AG08396 (cell line): ENCODE measurements around the gene INHBB.
A peak's percentile ranks its signal among the peaks of the same experiment; 100 is the strongest.
"Not testable (repeated sequence)": the region's sequence is repeated elsewhere in the genome, so short reads cannot be mapped to it uniquely, and the experiment has no call there.

ENCODE experiments used
- DNase-seq: peaks from one replicate; pipeline ENCODE4 v3.0.0; 2012; ENCODE audit warnings: low spot score, mixed read lengths

Gene INHBB

DNA sequence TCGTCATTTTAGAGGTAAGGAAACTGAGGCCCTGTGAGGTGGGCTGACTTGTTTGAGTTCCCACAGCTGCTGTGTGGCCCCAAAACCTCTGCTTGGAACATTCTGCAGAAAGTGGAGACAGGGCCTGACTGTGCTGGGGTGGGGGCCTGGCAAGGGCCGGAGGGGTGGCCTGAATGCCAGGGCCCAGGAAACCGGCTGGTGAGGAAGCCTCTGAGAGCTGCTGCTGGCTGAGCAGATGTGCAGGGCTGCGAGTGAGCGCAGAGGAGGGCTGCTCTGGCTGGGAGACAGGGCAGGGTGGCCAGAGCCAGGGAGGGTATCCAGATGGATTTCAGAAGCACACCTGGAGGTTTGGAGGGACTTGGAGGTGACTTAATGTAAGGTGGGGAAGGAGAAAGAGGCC is 29.9 kb upstream of the INHBB start:
- no peak for DNase-seq

- DNase-seq, result no peak
Observed at GRCh38 chr2:120316528-120317179, 29.3 kb upstream of the INHBB start.

DNA sequence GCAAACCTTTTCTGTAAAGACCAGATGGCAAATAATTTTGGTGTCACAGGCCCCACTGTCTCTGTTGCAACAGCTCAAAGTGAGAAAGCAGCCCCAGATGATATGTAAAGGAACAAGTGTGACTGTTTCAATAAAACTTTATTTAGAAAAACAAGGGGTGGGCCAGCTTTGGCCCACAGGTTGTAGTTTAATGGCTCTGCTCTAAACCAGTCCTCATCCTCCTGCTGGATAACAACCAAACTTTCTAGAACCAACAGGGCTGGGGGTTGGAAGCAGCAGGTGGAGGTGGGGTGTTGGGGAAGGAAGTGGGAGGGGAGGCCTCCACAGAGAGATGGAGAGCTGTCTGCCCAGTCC is 28.8 kb upstream of the INHBB start:
- DNase-seq, result no peak

- DNase-seq, result no peak
Observed at GRCh38 chr2:120317916-120318315, 28.0 kb upstream of the INHBB start.

GRCh38 chr2:120318626-120319025 is 27.3 kb upstream of the INHBB start:
- no peak for DNase-seq

GRCh38 chr2:120319123-120319522 is 26.8 kb upstream of the INHBB start:
- DNase-seq, result no peak

- DNase-seq, result no peak
Observed at GRCh38 chr2:120319686-120320317, 26.1 kb upstream of the INHBB start.

DNA sequence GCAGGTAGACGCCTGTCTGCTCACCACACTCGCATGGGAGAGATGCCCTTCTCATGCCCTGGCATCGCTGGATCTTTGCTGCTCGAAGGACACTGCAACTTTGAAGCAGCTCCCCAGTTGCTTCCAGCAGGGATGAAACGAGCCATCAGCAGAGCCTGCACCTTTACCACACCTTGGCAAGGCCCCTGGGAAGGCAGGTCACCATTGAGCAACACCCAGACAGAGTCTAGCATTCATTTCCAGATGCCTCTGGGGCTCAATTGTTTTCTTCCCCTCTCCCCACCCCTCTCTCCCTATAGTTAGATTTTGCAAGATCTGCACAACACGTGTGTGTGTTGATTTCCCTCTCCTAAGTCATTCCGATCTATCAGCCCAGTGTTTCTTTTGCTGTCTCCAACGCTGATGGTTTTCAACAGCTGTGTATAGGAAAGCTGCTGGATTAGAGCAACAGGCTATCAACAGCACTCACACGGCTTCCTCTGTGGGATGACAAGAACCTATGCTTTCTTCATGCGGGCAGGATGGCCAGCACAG is 25.6 kb upstream of the INHBB start:
- DNase-seq, result no peak

- not testable (repeated sequence) for DNase-seq
Observed at GRCh38 chr2:120320887-120321556, 24.9 kb upstream of the INHBB start.

GRCh38 chr2:120321721-120322284 is 24.1 kb upstream of the INHBB start:
- no peak for DNase-seq

DNA sequence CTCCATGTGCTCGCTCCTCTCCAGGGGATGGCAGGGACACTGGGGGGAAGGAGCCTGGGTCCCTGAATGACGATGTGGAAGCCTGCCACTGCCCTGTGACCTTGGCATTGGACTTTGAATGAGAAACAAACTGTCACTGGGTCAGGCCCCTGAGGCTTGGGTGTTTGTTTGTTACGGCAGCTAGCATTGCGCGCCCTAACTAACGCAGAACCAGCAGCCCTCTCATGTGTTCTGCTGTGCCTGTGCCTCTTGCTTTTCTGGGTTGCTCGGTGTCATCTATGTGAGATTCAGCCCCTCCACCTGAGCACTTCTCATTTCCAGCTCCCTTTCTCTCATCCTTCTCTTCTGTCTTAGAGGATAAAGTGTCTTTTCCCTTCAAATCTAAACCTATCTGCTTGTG is 23.6 kb upstream of the INHBB start:
- no peak for DNase-seq

GRCh38 chr2:120323214-120323613 is 22.7 kb upstream of the INHBB start:
- peak; percentile 68 for DNase-seq

- no peak for DNase-seq
Observed at GRCh38 chr2:120323807-120324399, 22.0 kb upstream of the INHBB start.

GRCh38 chr2:120324933-120325332 is 21.0 kb upstream of the INHBB start:
- no peak for DNase-seq

GRCh38 chr2:120326066-120326465 is 19.9 kb upstream of the INHBB start:
- DNase-seq, result no peak

DNA sequence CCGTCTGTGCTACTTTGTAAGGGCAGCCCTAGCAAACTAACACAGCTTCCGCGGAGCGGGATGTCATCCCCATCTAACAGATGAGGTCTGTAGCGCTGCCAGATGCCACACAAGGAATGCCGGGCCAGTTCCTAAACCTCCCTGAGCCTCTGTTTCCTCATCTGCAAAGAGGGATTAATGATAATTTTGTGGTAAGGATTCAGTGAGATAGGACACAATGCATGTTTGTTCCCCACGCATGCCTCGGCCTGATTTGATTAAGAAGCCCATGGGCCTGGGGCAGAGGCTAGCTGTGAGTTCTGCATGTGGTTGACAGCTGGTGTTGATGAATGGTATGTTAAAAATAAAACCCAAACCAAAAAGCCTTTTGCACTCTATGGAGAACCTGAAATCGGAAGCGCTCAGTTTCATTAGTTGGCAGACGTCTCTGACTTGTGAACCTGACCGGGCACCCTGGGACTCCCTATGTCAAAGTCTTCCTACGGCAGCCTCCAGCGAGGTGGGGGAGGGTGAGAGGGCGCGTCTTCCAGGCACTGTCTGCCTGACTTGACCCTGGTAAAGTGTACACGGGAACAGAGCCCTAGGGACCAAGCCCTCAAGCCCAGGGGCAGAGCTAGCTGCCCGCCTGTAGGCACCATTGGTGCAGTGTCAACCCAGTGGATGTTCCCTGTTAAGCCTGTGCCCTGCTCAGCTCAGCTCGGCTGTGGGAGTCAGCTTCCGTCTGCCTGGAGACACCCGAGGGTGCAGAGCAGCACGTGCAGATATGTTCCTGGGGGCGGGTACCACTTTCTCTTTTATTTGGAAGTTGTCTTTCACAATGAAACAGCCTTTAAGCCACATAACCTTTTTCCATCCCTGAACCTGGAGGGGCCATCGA is 14.8 kb upstream of the INHBB start:
- no peak for DNase-seq

DNA sequence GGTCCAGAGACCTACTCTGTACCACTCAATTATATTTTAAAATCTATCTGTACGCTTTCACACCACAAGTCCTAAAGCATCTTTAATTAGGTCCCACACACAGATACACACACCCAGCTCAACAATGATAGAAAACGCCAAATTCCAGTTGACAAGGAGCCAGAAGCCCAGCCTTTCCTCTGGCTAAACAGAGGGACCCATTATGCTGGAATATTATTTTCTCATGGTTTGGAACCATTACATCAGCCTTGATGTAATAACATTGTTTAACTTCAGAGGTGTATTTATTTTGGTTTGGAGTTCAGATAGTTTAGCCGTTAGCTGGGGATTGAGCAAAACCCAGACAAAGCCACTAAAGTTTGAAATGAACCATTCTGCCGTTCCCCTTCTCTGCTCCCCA is 14.0 kb upstream of the INHBB start:
- no peak for DNase-seq

DNA sequence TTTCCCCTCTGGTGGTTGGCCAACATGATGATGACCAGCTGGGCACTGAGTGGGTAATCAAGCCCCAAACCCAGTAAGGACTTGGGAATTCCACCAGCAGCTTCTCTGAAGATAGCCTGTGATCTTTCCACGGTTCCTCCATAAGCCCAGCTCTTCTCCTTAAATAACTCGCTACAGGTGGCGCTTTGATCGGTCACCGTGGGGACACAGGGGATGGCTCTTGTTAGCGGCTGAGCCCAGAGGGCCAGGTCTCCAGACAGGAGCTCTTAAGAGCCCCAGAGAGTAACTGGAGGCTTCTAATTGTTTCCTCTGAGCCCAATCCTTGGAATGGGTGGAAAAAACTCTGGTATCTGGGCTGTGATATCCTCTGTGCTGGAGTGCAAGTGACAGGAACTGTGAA is 13.6 kb upstream of the INHBB start:
- DNase-seq, result no peak

DNA sequence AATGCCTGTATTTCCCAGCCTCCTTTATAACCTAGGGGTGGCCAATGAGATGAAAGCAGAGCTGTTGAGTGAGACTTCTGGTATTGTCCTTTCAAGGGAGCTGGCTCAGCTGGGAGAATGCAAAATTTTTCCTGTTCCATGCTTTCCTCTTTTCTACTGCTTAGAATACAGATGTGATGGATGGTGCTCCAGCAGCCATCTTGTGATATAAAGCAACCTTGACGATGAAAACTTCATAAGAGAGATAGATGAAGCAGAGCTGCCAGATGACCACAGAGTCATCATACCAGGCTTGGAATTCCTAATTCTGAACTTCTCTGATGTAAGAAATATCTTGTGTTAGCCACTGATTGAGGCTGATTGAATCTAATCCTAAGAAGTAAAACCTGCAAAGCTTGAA is 11.9 kb upstream of the INHBB start:
- no peak for DNase-seq

- no peak for DNase-seq
Observed at GRCh38 chr2:120336749-120337148, 9.2 kb upstream of the INHBB start.

DNA sequence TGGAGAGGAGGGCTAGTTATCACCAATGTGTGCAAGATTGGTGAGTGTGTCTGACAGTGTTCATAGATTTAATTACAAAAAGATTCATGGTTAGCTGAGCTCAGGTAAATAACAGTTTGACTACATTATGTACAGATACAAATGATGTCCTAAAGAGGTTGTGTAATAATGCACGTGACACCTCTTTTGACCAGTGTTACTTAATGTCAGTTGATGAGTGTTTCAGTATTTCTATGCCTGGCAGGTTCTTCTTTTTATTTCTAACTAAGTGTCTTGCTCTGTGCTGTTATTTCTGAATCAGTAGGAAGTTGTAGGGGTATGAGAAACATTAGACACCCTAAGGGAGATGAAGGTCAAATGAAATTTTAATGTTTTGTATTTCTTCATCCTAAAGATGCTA is 7.9 kb upstream of the INHBB start:
- DNase-seq, result no peak

DNA sequence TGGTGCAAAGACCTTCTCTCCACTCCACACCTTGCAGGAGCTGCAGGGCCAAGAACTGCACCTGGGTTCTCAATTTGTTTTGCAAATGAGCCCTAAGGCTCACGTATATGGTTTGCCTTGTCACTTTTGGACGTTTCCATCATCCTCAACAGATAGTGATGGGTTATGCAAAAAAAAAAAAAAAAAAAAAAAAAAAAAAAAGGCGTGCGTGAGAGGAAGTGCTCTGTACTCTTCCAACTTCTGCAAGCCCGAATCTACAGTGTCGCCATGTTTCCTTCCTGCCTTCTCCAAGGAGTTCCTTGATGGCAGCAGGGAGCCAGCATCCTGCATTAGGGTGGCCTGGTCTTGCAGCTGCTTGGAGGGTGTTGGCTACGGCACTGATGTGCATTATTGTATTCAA is 4.0 kb upstream of the INHBB start:
- no peak for DNase-seq
